HCT116 (cell line): ENCODE results near the gene CAV2. TPM values are rescaled to one million over a fixed set of nuclear protein-coding genes. Genes with fewer than 3 reads are reported as not detected.

Experiments
- ATAC-seq: fragments of 200-7000 bp; cut with Tn5 transposase; 2 replicates; pipeline ENCODE4 v1.9.1; 2020; ENCODE audit warnings: mild to moderate bottlenecking, moderate library complexity
- BruUV-seq: library from RNA; stranded (reverse); fragments of 400-500 nt; replicated peaks from 2 replicates; lab custom pipeline; 2021; lab: Mats Ljungman, UMichigan
- CTCF ChIA-PET: fragments of 300-600 bp; sonication (Branson Sonifier 250); formaldehyde crosslinking; loops from one replicate; lab custom pipeline; 2021; ENCODE audit warnings: antibody characterized with exemption; lab: Charles Lee
- POLR2A ChIA-PET: fragments of 300-600, 350-600 bp; sonication (Branson Sonifier 250); formaldehyde crosslinking; loops from one replicate; lab custom pipeline; 2021; ENCODE audit warnings: antibody characterized with exemption; lab: Charles Lee
- RAD21 ChIA-PET, 2 experiments: fragments of 300-600 bp; sonication (Branson Sonifier 250); formaldehyde crosslinking; loops; one replicate each; lab custom pipeline; 2023; ENCODE audit warnings: low total read pairs in 2 of 2; ENCODE audit not compliant: uncharacterized antibody in 2 of 2, unreplicated experiment in 2 of 2, low non-redundant PET in 1 of 2; lab: Charles Lee
- DNase-seq: peaks from one replicate; pipeline ENCODE4 v3.0.0-alpha.2; 2010; ENCODE audit warnings: low read depth, low spot score
- H2AFZ ChIP-seq: fragments of 200-600 bp; shearing (Covaris generic), sonication (generic); 2 replicates; pipeline ENCODE4 v1.6.1; 2017; ENCODE audit warnings: low read depth, mixed run types, mixed read lengths, antibody characterized with exemption, low read length; ENCODE audit not compliant: poor library complexity, severe bottlenecking
- H3K27ac ChIP-seq: 2 replicates; pipeline ENCODE4 v1.5.1; 2012; ENCODE audit warnings: low read depth, low read length
- H3K27me3 ChIP-seq: fragments of 200-600 bp; sonication (generic); 2 replicates; pipeline ENCODE4 v1.6.1; 2016; ENCODE audit warnings: mixed run types, low read length, mixed read lengths; ENCODE audit not compliant: insufficient read depth
- H3K36me3 ChIP-seq, 2 experiments: fragments of 200-500 bp in 1 of 2; fragments of 200-600 bp in 1 of 2; sonication (Bioruptor generic) in 1 of 2; sonication (generic) in 1 of 2; 2 replicates each; pipeline versions ENCODE4 v1.5.1 to v1.6.1; 2014 to 2016; ENCODE audit warnings: low read length in 2 of 2, inconsistent platforms in 1 of 2, mixed read lengths in 1 of 2, mixed run types in 1 of 2; ENCODE audit not compliant: insufficient read depth in 2 of 2, control insufficient read depth in 1 of 2
- H3K4me1 ChIP-seq, 2 experiments: fragments of 200-600 bp in 1 of 2; sonication (generic) in 1 of 2; 2 replicates each; pipeline versions ENCODE4 v1.5.1 to v1.6.1; 2012 to 2017; ENCODE audit warnings: low read length in 2 of 2, inconsistent platforms in 1 of 2, mild to moderate bottlenecking in 1 of 2, mixed read lengths in 1 of 2, mixed run types in 1 of 2, moderate library complexity in 1 of 2; ENCODE audit not compliant: insufficient read depth in 2 of 2, control insufficient read depth in 1 of 2
- H3K4me2 ChIP-seq: fragments of 200-600 bp; sonication (generic); 2 replicates; pipeline ENCODE4 v1.6.1; 2017; ENCODE audit warnings: mixed run types, low read length, mixed read lengths
- H3K4me3 ChIP-seq, 2 experiments: fragments of 200-600 bp in 1 of 2; sonication (generic) in 1 of 2; replicated peaks in 1 of 2; 2 replicates each; pipeline ENCODE4 v1.5.1; 2011 to 2016; ENCODE audit warnings: low read length in 2 of 2, control low read depth in 1 of 2, low read depth in 1 of 2, mild to moderate bottlenecking in 1 of 2, mixed read lengths in 1 of 2, mixed run types in 1 of 2
- H3K79me2 ChIP-seq: fragments of 200-600 bp; sonication (generic); 2 replicates; pipeline ENCODE4 v1.6.1; 2017; ENCODE audit warnings: mild to moderate bottlenecking, mixed run types, low read length, moderate library complexity, mixed read lengths; ENCODE audit not compliant: insufficient read depth
- H3K9ac ChIP-seq: fragments of 200-600 bp; sonication (generic); 2 replicates; pipeline ENCODE4 v1.6.1; 2016; ENCODE audit warnings: low read length, mixed read lengths
- H3K9me2 ChIP-seq: fragments of 200-600 bp; sonication (generic), shearing (Covaris generic); 2 replicates; pipeline ENCODE4 v1.6.1; 2017; ENCODE audit warnings: mixed run types, mild to moderate bottlenecking, moderate library complexity; ENCODE audit not compliant: insufficient read depth
- H3K9me3 ChIP-seq, 2 experiments: fragments of 200-500 bp in 1 of 2; fragments of 200-600 bp in 1 of 2; sonication (Bioruptor generic) in 1 of 2; sonication (generic) in 1 of 2; 2 replicates each; pipeline ENCODE4 v1.6.1; 2014 to 2017; ENCODE audit warnings: low read length in 2 of 2, mixed read lengths in 2 of 2, inconsistent platforms in 1 of 2, low read depth in 1 of 2, mild to moderate bottlenecking in 1 of 2, mixed run types in 1 of 2, moderate library complexity in 1 of 2; ENCODE audit not compliant: control insufficient read depth in 1 of 2, insufficient read depth in 1 of 2
- H4K20me1 ChIP-seq: fragments of 200-600 bp; sonication (generic), shearing (Covaris generic); 2 replicates; pipeline ENCODE4 v1.6.1; 2017; ENCODE audit warnings: mixed run types, mild to moderate bottlenecking, moderate library complexity; ENCODE audit not compliant: insufficient read depth
- CBX3 ChIP-seq: IDR thresholded peaks from 2 replicates; pipeline ENCODE4 v1.6.1; 2012; ENCODE audit warnings: low read depth
- ELF1 ChIP-seq: IDR thresholded peaks from 2 replicates; pipeline ENCODE4 v1.6.1; 2012; ENCODE audit warnings: low read depth, borderline replicate concordance
- EZH2phosphoT487 ChIP-seq: fragments of 200-600 bp; IDR thresholded peaks from 2 replicates; pipeline ENCODE4 v1.6.1; 2018; ENCODE audit warnings: antibody characterized with exemption, borderline replicate concordance
- POLR2AphosphoS5 ChIP-seq: IDR thresholded peaks from 2 replicates; pipeline ENCODE4 v1.6.1; 2011; ENCODE audit warnings: mild to moderate bottlenecking, low read depth, low read length, moderate library complexity
- RAD21 ChIP-seq: IDR thresholded peaks from 2 replicates; pipeline ENCODE4 v1.6.1; 2012; ENCODE audit warnings: low read depth, mild to moderate bottlenecking
- SRF ChIP-seq: IDR thresholded peaks from 2 replicates; pipeline ENCODE4 v1.6.1; 2012; ENCODE audit warnings: low read depth
- TCF7L2 ChIP-seq: IDR thresholded peaks from 2 replicates; pipeline ENCODE4 v1.7.0; 2011; ENCODE audit warnings: borderline replicate concordance, inconsistent platforms; ENCODE audit not compliant: insufficient read depth, insufficient read length; ENCODE audit errors: extremely low read depth
- ZFX ChIP-seq: fragments of 450-650 bp; IDR thresholded peaks from 2 replicates; pipeline ENCODE4 v1.6.1; 2017
- intact Hi-C: fragments of 100-400 bp; cut with micrococcal nuclease; formaldehyde crosslinking; loops from 2 replicates; pipeline ENCODE4 v1.10.0; 2022
- total RNA-seq: library from RNA; stranded (reverse); gene quantifications from one replicate; pipeline ENCODE4 v1.2.1, GENCODE V29; 2021; ENCODE audit not compliant: unreplicated experiment
- TF ChIP-seq, protein P1 (sequence below): IDR thresholded peaks from 2 replicates; pipeline ENCODE4 v1.6.1; 2012
- TF ChIP-seq, protein P2 (sequence below): IDR thresholded peaks from 2 replicates; pipeline ENCODE4 v1.6.1; 2011; ENCODE audit warnings: mild to moderate bottlenecking, low read length, moderate library complexity; ENCODE audit not compliant: insufficient replicate concordance; ENCODE audit errors: extremely low read depth
- TF ChIP-seq, protein P3 (sequence below): IDR thresholded peaks from 2 replicates; pipeline ENCODE4 v1.6.1; 2012; ENCODE audit warnings: low read depth

CAV2 gene
- total RNA-seq, 1 experiment from 2014 or later, result 157 TPM

DNA sequence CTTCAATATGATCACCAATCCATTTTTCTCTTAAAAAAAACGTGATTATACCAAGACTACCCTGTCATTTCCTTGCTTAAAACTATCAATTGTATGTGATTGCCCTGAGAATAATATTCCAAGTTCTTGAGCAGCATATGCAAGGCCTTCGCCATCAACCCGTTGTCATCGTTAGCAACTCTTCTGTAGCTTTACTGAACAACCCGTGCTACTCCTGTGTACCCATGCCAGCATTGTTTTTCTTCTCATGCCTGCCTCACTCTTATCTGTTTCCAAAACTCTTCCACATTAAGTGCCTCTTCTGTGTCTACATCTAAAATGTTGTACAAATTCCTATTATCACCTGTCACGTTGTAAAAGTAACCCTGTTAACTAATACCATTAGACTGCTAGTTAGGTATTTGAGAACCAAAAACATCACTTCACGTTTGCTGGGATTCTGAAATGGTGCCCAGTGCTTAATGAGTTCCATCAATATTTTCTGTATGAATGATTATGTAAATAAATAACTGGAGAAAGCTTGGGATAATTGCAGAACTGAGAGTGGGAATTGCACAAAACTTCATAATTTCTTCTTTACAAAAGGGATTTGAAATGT is 10.5 kb downstream of the CAV2 start:
- H2AFZ ChIP-seq, result no peak overlapping the region
- RAD21 ChIA-PET, result no interaction called here
- POLR2A ChIA-PET, result interaction anchor here (1.0 to 2.7 kb wide), 3 partner anchors 8 to 67 kb away, joined by 3 to 7 read pairs (median 6); partner anchors contain the start of gene CAV2
- no peak overlapping the region for H3K4me3 ChIP-seq
- no TSS peak for BruUV-seq
- DNase-seq, result no peak
- no peaks in the 10 kb centered on the region for H3K9me3 ChIP-seq
- no peak for TF ChIP-seq RAD21
- no peak for TF ChIP-seq SRF
- no peak for TF ChIP-seq CBX3
- TF ChIP-seq TCF7L2, result no peak
- TF ChIP-seq ELF1, result no peak
- TF ChIP-seq, protein P1, sequence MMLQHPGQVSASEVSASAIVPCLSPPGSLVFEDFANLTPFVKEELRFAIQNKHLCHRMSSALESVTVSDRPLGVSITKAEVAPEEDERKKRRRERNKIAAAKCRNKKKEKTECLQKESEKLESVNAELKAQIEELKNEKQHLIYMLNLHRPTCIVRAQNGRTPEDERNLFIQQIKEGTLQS, result no peak
- TF ChIP-seq, protein P2, sequence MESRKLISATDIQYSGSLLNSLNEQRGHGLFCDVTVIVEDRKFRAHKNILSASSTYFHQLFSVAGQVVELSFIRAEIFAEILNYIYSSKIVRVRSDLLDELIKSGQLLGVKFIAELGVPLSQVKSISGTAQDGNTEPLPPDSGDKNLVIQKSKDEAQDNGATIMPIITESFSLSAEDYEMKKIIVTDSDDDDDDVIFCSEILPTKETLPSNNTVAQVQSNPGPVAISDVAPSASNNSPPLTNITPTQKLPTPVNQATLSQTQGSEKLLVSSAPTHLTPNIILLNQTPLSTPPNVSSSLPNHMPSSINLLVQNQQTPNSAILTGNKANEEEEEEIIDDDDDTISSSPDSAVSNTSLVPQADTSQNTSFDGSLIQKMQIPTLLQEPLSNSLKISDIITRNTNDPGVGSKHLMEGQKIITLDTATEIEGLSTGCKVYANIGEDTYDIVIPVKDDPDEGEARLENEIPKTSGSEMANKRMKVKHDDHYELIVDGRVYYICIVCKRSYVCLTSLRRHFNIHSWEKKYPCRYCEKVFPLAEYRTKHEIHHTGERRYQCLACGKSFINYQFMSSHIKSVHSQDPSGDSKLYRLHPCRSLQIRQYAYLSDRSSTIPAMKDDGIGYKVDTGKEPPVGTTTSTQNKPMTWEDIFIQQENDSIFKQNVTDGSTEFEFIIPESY, result no peak
- no peak for TF ChIP-seq EZH2phosphoT487
- no peak for TF ChIP-seq ZFX
- TF ChIP-seq POLR2AphosphoS5, result no peak
- TF ChIP-seq, protein P3, sequence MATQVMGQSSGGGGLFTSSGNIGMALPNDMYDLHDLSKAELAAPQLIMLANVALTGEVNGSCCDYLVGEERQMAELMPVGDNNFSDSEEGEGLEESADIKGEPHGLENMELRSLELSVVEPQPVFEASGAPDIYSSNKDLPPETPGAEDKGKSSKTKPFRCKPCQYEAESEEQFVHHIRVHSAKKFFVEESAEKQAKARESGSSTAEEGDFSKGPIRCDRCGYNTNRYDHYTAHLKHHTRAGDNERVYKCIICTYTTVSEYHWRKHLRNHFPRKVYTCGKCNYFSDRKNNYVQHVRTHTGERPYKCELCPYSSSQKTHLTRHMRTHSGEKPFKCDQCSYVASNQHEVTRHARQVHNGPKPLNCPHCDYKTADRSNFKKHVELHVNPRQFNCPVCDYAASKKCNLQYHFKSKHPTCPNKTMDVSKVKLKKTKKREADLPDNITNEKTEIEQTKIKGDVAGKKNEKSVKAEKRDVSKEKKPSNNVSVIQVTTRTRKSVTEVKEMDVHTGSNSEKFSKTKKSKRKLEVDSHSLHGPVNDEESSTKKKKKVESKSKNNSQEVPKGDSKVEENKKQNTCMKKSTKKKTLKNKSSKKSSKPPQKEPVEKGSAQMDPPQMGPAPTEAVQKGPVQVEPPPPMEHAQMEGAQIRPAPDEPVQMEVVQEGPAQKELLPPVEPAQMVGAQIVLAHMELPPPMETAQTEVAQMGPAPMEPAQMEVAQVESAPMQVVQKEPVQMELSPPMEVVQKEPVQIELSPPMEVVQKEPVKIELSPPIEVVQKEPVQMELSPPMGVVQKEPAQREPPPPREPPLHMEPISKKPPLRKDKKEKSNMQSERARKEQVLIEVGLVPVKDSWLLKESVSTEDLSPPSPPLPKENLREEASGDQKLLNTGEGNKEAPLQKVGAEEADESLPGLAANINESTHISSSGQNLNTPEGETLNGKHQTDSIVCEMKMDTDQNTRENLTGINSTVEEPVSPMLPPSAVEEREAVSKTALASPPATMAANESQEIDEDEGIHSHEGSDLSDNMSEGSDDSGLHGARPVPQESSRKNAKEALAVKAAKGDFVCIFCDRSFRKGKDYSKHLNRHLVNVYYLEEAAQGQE, result no peak
- TF ChIP-seq, all 23 proteins: peak for 0
- Histone ChIP-seq H3K27me3 (no peaks in the 10 kb centered on the region), H3K9ac (no peak overlapping the region; the same call in 1 of the 2 replicates), H3K4me2 (peak overlapping the region; percentile 75; the same call in 1 of the 2 replicates), H4K20me1 (no peaks in the 10 kb centered on the region), H3K27ac (peak overlapping the region; percentile 96), H3K36me3 (peaks cover 8 to 29% of the 10 kb centered on the region in 2 experiments), H3K9me2 (no peaks in the 10 kb centered on the region), H3K4me1 (peaks cover 44 to 76% of the 10 kb centered on the region in 2 experiments), H3K79me2 (peaks cover 22% of the 10 kb centered on the region)
- ATAC-seq, result no peak
- intact Hi-C loops, result loop anchor here (5.0 kb wide), 1 partner anchor 48 kb away; no protein-coding TSS in a partner anchor
- CTCF ChIA-PET, result no interaction called here
